Posterior vena cava (tissue), 2 donors: ENCODE results near the gene BCL2L1. TPM values are rescaled to one million over a fixed set of nuclear protein-coding genes. Genes with fewer than 3 reads are reported as not detected.
"Not testable (repeated sequence)": the region's sequence is repeated elsewhere in the genome, so short reads cannot be mapped to it uniquely, and the experiment has no call there.

Experiments
- DNase-seq: peaks from one replicate; pipeline ENCODE4 v3.0.0-alpha.2; 2020; ENCODE audit warnings: low spot score
- intact Hi-C, 2 donors: fragments of 100-400 bp; cut with DNase I; formaldehyde crosslinking; loops; one replicate each; pipeline versions ENCODE4 v1.14.1 to v1.14.2; 2022 to 2023
- total RNA-seq, 2 donors: library from RNA; stranded (reverse); fragmentation: NEBNext Ultra II Directional; extraction: Animal tissue kit (Norgen Biotek cat#: 25700); gene quantifications; one replicate each; pipeline ENCODE4 v1.2.1, GENCODE V29; 2021
- donor health status: DM: yes; HTN: yes; CAD: no.
- donor health status: DM: yes; HTN: yes; CAD: no.

Gene BCL2L1
- total RNA-seq, 2 donors from 2014 or later: 65.4 to 76.0 TPM

GRCh38 chr20:31666258-31667042, 56.2 kb downstream of the BCL2L1 start:
- DNase-seq: no peak
- intact Hi-C loops: no loop called here

GRCh38 chr20:31665753-31666152, 56.9 kb downstream of the BCL2L1 start:
- intact Hi-C loops: no loop called here
- DNase-seq: no peak

- DNase-seq: no peak
- intact Hi-C loops: no loop called here
Measured at GRCh38 chr20:31664696-31665354, 57.8 kb downstream of the BCL2L1 start.

- intact Hi-C loops: no loop called here
- DNase-seq: no peak
Measured at GRCh38 chr20:31663838-31664695, 58.6 kb downstream of the BCL2L1 start.

GRCh38 chr20:31663524-31663837, 59.2 kb downstream of the BCL2L1 start:
- no peak for DNase-seq
- intact Hi-C loops: no loop called here

GRCh38 chr20:31662372-31662854, 60.3 kb downstream of the BCL2L1 start:
- intact Hi-C loops: no loop called here
- no peak for DNase-seq

GRCh38 chr20:31661625-31662371, 60.9 kb downstream of the BCL2L1 start:
- intact Hi-C loops: loop anchor here in 1 of 2 donors (2.0 kb wide), 1 partner anchor 63 kb away; no protein-coding TSS in a partner anchor
- DNase-seq: peak; percentile 94

- DNase-seq: no peak
- intact Hi-C loops: loop anchor here in 1 of 2 donors (2.0 kb wide), 1 partner anchor 66 kb away; no protein-coding TSS in a partner anchor
Measured at GRCh38 chr20:31654534-31654933, 68.1 kb downstream of the BCL2L1 start.

GRCh38 chr20:31653561-31653960, 69.1 kb downstream of the BCL2L1 start:
- intact Hi-C loops: no loop called here
- no peak for DNase-seq

GRCh38 chr20:31652917-31653396, 69.7 kb downstream of the BCL2L1 start:
- intact Hi-C loops: no loop called here

GRCh38 chr20:31648104-31648503, 74.6 kb downstream of the BCL2L1 start:
- DNase-seq, intact Hi-C loops: not testable (repeated sequence)

More at GRCh38 chr20:31652917-31653396, 69.7 kb downstream of the BCL2L1 start:
- no peak for DNase-seq

- DNase-seq: no peak
- intact Hi-C loops: no loop called here
Measured at GRCh38 chr20:31644701-31645100, 78.0 kb downstream of the BCL2L1 start.

GRCh38 chr20:31643522-31643921, 79.1 kb downstream of the BCL2L1 start:
- intact Hi-C loops: no loop called here
- no peak for DNase-seq

- intact Hi-C loops: no loop called here
- DNase-seq: no peak
Measured at GRCh38 chr20:31642837-31643236, 79.8 kb downstream of the BCL2L1 start.

GRCh38 chr20:31641391-31641790, 81.3 kb downstream of the BCL2L1 start:
- no peak for DNase-seq
- intact Hi-C loops: no loop called here

GRCh38 chr20:31640259-31640658, 82.4 kb downstream of the BCL2L1 start:
- DNase-seq: no peak
- intact Hi-C loops: no loop called here

- intact Hi-C loops: no loop called here
- DNase-seq: no peak
Measured at GRCh38 chr20:31638816-31639215, 83.9 kb downstream of the BCL2L1 start.

GRCh38 chr20:31638317-31638716, 84.4 kb downstream of the BCL2L1 start:
- no peak for DNase-seq
- intact Hi-C loops: no loop called here

GRCh38 chr20:31637660-31638059, 85.0 kb downstream of the BCL2L1 start, which contains the start of gene COX4I2:
TSS of gene COX4I2 (plus strand) at chr20:31637912. CDS start at chr20:31639018, 1,106 bp downstream.
- intact Hi-C loops: no loop called here
- no peak for DNase-seq
